Mucosa of descending colon (tissue), 3 donors: Measurements from ENCODE around the gene LRCOL1. TPM values are rescaled to one million over a fixed set of nuclear protein-coding genes. Genes with fewer than 3 reads are reported as not detected.
"Not testable (repeated sequence)": the region's sequence is repeated elsewhere in the genome, so short reads cannot be mapped to it uniquely, and the experiment has no call there.

Source experiments
- ATAC-seq: fragments of 200-7000 bp; cut with Tn5 transposase; one replicate; pipeline ENCODE4 v1.9.1; 2020; ENCODE audit warnings: mild to moderate bottlenecking, moderate library complexity
- DNase-seq, 3 donors: peaks; one replicate each; pipeline ENCODE4 v3.0.0-alpha.2; 2020
- H3K36me3 ChIP-seq: fragments of 200-600 bp; one replicate; pipeline ENCODE4 v1.8.0; 2021; ENCODE audit warnings: low read depth, mild to moderate bottlenecking
- H3K4me1 ChIP-seq: fragments of 200-600 bp; one replicate; pipeline ENCODE4 v1.8.0; 2021; ENCODE audit warnings: low read depth, mild to moderate bottlenecking
- H3K4me3 ChIP-seq: fragments of 200-600 bp; one replicate; pipeline ENCODE4 v1.8.0; 2021; ENCODE audit warnings: mild to moderate bottlenecking
- H3K9me3 ChIP-seq: fragments of 200-600 bp; one replicate; pipeline ENCODE4 v1.8.0; 2021; ENCODE audit warnings: mild to moderate bottlenecking
- CTCF ChIP-seq: fragments of 200-600 bp; IDR thresholded peaks from one replicate; pipeline ENCODE4 v1.8.0; 2022; ENCODE audit warnings: antibody characterized with exemption, mild to moderate bottlenecking
- intact Hi-C, 2 donors: fragments of 100-400 bp; cut with DNase I in 1 of 2; cut with micrococcal nuclease in 1 of 2; formaldehyde crosslinking; loops; one replicate each; pipeline versions ENCODE4 v1.11.0 to v1.11.1; 2022; cut with DNase I, micrococcal nuclease
- total RNA-seq, 3 donors: library from RNA; stranded (reverse); fragmentation: NEBNext Ultra II Directional in 2 of 3; extraction: Animal tissue kit (Norgen Biotek cat#: 25700) in 2 of 3; gene quantifications; one replicate each; pipeline versions ENCODE4 v1.2.1 to v1.2.4, GENCODE V29; 2021 to 2023
- donor health status: DM: no; HTN: no; CAD: no; lungs with moderate emphysema.
- donor health status: DM: no; HTN: no; CAD: no.
- donor health status: DM: no; HTN: yes; CAD: no.

The LRCOL1 gene
- total RNA-seq, 3 donors from 2014 or later = not detected

- Histone ChIP-seq H3K36me3 (no peaks in the 10 kb centered on the region), H3K4me3 (no peak overlapping the region), H3K4me1 (peaks cover 30% of the 10 kb centered on the region), H3K9me3 (no peaks in the 10 kb centered on the region)
- ATAC-seq = peak; percentile 72
- intact Hi-C loops = no loop called here
- no peak for TF ChIP-seq CTCF
- peak; percentile 76 to 87 (median 84) for DNase-seq
Measured at GRCh38 chr12:132602572-132603239, 7.7 kb downstream of the LRCOL1 start.

GRCh38 chr12:132601171-132601883 is 9.1 kb downstream of the LRCOL1 start:
- intact Hi-C loops = no loop called here
- H3K4me3 ChIP-seq = no peak overlapping the region
- DNase-seq (peak in 1 of 3 donors; percentile 49), ATAC-seq (no peak)
- TF ChIP-seq CTCF = no peak
- H3K36me3 ChIP-seq = no peaks in the 10 kb centered on the region
- H3K9me3 ChIP-seq = no peaks in the 10 kb centered on the region
- H3K4me1 ChIP-seq = peaks cover 33% of the 10 kb centered on the region

- ATAC-seq (peak; percentile 72), DNase-seq (peak; percentile 70 to 82 (median 75))
- TF ChIP-seq CTCF = peak; percentile 29
- Histone ChIP-seq H3K4me3 (no peak overlapping the region), H3K36me3 (no peaks in the 10 kb centered on the region), H3K4me1 (peaks cover 33% of the 10 kb centered on the region), H3K9me3 (no peaks in the 10 kb centered on the region)
- intact Hi-C loops = no loop called here
Measured at GRCh38 chr12:132600048-132601032, 10.0 kb downstream of the LRCOL1 start.

- peak in 1 of 3 donors; percentile 31 for DNase-seq
- peaks cover 32% of the 10 kb centered on the region for H3K4me1 ChIP-seq
- H3K9me3 ChIP-seq, H3K4me3 ChIP-seq, intact Hi-C loops, ATAC-seq, H3K36me3 ChIP-seq: not testable (repeated sequence)
Measured at GRCh38 chr12:132599502-132599901, 10.9 kb downstream of the LRCOL1 start.

- no peak for ATAC-seq
- Histone ChIP-seq H3K4me3 (no peak overlapping the region), H3K4me1 (peaks cover 20% of the 10 kb centered on the region), H3K9me3 (no peaks in the 10 kb centered on the region), H3K36me3 (no peaks in the 10 kb centered on the region)
- DNase-seq = peak in 2 of 3 donors; percentile 30 to 52
- intact Hi-C loops = no loop called here
- TF ChIP-seq CTCF = no peak
Measured at GRCh38 chr12:132597333-132598316, 12.8 kb downstream of the LRCOL1 start.
